HG03139 (cell line): ENCODE measurements around the gene WEE2.
"Not testable (repeated sequence)": the region's sequence is repeated elsewhere in the genome, so short reads cannot be mapped to it uniquely, and the experiment has no call there.

Experiments
- ATAC-seq: cut with Tn5 transposase; IDR thresholded peaks from one replicate; pipeline ENCODE4 v1.9.1; 2021; ENCODE audit not compliant: unreplicated experiment

The WEE2 gene

DNA sequence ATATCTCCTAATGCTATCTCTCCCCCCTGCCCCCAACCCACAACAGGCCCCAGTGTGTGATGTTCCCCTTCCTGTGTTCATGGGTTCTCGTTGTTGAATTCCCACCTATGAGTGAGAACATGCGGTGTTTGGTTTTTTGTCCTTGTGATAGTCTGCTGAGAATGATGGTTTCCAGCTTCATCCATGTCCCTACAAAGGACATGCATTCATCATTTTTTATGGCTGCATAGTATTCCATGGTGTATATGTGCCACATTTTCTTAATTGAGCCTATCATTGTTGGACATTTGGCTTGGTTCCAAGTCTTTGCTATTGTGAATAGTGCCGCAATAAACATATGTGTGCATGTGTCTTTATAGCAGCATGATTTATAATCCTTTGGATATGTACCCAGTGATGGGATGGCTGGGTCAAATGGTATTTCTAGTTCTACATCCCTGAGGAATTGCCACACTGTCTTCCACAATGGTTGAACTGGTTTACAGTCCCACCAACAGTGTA lies 62.0 kb downstream of the WEE2 start:
- not testable (repeated sequence) for ATAC-seq

DNA sequence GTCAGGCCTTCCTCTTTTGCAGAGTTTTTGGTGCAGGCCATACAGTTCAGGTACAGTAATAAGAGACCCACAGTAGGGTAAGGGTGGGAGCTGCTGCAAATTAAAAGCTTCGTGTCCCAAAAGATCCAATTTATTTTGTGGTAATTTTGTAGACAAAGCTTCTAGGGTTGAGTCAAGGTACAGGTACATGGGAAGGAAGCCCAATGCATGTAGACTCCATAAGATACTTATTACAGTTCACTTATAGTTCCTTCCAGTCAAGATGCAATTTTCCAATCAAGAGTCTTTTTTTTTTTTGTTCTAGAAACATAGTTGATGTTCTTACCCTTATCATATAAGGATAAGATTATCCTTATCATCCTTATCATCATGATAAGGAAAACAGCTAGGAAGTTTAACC lies 68.2 kb downstream of the WEE2 start, which contains the start of gene TAS2R4:
Gene TAS2R4 (plus strand): TSS at position 301 of the 400 bp plus-strand sequence. CDS start 1,815 bp downstream, outside the sequence.
- ATAC-seq, result no peak
